ENCODE measurements around the gene TIMP3.

GRCh38 chr22:32785321-32786026 lies 16.0 kb upstream of the TIMP3 start:
- TF ChIP-seq, protein P1, sequence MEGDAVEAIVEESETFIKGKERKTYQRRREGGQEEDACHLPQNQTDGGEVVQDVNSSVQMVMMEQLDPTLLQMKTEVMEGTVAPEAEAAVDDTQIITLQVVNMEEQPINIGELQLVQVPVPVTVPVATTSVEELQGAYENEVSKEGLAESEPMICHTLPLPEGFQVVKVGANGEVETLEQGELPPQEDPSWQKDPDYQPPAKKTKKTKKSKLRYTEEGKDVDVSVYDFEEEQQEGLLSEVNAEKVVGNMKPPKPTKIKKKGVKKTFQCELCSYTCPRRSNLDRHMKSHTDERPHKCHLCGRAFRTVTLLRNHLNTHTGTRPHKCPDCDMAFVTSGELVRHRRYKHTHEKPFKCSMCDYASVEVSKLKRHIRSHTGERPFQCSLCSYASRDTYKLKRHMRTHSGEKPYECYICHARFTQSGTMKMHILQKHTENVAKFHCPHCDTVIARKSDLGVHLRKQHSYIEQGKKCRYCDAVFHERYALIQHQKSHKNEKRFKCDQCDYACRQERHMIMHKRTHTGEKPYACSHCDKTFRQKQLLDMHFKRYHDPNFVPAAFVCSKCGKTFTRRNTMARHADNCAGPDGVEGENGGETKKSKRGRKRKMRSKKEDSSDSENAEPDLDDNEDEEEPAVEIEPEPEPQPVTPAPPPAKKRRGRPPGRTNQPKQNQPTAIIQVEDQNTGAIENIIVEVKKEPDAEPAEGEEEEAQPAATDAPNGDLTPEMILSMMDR (conservative IDR thresholded peaks at IDR 0.05 in 1 of 2, IDR thresholded peaks at IDR 0.05 in 1 of 2; ENCODE audit: low read depth in 1 of 2, low read length in 2 of 2) = no peak
- TF ChIP-seq EZH2 (IDR thresholded peaks at IDR 0.05; ENCODE audit: low read length, missing control alignments) = no peak
